Brain microvascular endothelial cell (primary cell): ENCODE results near the gene KHDRBS2.

Experiments
- DNase-seq: peaks from one replicate; pipeline ENCODE4 v3.0.0-alpha.2; 2020
- H3K27ac ChIP-seq: fragments of 250-450 bp; sonication (Bioruptor Pico); 2 replicates; pipeline ENCODE4 v1.5.1; 2020; ENCODE audit warnings: mild to moderate bottlenecking, moderate library complexity
- H3K27me3 ChIP-seq: fragments of 250-450 bp; sonication (Bioruptor Pico); replicated peaks from 2 replicates; pipeline ENCODE4 v1.5.1; 2020; ENCODE audit warnings: mild to moderate bottlenecking
- H3K36me3 ChIP-seq: fragments of 250-450 bp; sonication (Bioruptor Pico); replicated peaks from 2 replicates; pipeline ENCODE4 v1.5.1; 2020; ENCODE audit warnings: mild to moderate bottlenecking
- H3K4me3 ChIP-seq: 2 replicates; pipeline ENCODE4 v1.5.1; 2011; ENCODE audit warnings: low read depth, mild to moderate bottlenecking, control low read depth, low read length, moderate library complexity
- in situ Hi-C: cut with HindIII; loops from 2 replicates; pipeline ENCODE4 v1.10.0; 2017; ENCODE audit warnings: low sequenced_read_pairs, low pct_ligation_motif_present
- TF ChIP-seq, protein P1 (sequence below): IDR thresholded peaks from 2 replicates; pipeline ENCODE4 v1.5.1; 2011; ENCODE audit warnings: low read depth, mild to moderate bottlenecking, moderate library complexity, low read length, control low read depth, inconsistent platforms; ENCODE audit errors: missing control alignments

KHDRBS2 gene

DNA sequence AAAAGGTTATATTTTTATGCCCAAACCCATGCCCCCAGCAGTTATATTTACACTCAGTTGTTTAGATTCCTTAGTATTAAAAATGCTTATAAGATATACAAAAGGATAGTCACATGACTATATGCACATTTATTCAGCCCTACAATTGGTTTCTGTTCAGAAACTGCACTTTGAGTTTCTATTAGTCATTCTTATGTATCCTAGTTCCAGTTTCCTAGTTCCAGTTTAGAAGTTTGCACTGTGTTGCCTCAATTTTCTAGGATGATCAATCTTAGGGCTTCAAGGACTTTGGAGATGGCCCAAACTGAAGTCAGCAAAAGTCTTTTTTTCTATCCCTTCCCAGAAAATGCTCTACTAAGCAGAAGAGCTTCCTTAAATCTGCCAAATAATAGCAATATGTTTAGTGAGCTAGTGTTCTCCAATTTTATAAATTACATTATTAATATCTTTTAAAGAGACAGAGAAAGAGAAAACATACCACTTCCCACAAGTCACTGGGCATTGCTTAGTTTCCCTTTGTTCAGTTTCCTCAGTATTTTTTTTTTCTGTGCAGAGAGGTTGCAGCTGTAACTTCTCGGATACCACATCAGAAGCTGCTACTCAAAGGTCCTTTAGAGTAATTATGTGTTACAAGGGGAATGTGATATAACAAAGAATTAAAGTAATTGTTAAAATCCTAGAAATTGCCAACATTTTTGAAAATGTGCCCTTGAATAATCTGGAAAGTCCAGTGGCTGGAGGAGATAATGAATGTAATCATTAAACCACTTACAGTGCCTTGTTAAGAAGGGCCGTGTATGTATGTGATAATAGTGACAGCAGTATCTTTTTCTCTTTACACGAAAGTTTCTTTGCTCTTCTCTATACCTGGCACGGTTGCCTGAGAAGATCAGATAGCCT lies 138.8 kb downstream of the KHDRBS2 start:
- in situ Hi-C loops, result no loop called here

DNA sequence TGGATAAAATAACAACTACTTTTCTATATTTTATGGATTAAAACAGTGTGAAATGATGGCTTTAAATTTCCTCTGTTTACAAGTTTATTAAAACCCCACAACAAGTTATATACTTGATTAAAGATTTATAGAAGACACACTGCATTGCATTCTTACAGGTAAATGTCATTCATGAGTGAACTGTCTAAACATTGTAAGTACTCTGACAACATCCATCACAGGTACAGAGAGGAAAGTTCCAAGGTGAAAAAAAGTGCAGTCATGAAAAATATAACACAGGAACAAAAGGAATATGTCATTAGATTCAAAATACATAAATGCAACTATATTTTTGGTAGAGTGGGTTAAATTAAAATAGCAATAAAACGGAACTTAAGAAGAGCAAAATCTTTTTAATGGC lies 156.9 kb downstream of the KHDRBS2 start:
- H3K27me3 ChIP-seq, result no peaks in the 10 kb centered on the region
- H3K4me3 ChIP-seq, result no peak overlapping the region
- in situ Hi-C loops, result no loop called here
- no peak overlapping the region for H3K27ac ChIP-seq
- H3K36me3 ChIP-seq, result no peaks in the 10 kb centered on the region
- DNase-seq, result no peak
- TF ChIP-seq, protein P1, sequence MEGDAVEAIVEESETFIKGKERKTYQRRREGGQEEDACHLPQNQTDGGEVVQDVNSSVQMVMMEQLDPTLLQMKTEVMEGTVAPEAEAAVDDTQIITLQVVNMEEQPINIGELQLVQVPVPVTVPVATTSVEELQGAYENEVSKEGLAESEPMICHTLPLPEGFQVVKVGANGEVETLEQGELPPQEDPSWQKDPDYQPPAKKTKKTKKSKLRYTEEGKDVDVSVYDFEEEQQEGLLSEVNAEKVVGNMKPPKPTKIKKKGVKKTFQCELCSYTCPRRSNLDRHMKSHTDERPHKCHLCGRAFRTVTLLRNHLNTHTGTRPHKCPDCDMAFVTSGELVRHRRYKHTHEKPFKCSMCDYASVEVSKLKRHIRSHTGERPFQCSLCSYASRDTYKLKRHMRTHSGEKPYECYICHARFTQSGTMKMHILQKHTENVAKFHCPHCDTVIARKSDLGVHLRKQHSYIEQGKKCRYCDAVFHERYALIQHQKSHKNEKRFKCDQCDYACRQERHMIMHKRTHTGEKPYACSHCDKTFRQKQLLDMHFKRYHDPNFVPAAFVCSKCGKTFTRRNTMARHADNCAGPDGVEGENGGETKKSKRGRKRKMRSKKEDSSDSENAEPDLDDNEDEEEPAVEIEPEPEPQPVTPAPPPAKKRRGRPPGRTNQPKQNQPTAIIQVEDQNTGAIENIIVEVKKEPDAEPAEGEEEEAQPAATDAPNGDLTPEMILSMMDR, result no peak

More for the DNA sequence above, 138.8 kb downstream of the KHDRBS2 start:
- no peaks in the 10 kb centered on the region for H3K36me3 ChIP-seq
- H3K27me3 ChIP-seq, result no peaks in the 10 kb centered on the region
- no peak overlapping the region for H3K4me3 ChIP-seq
- no peak overlapping the region for H3K27ac ChIP-seq
- TF ChIP-seq, protein P1, result no peak
- no peak for DNase-seq

DNA sequence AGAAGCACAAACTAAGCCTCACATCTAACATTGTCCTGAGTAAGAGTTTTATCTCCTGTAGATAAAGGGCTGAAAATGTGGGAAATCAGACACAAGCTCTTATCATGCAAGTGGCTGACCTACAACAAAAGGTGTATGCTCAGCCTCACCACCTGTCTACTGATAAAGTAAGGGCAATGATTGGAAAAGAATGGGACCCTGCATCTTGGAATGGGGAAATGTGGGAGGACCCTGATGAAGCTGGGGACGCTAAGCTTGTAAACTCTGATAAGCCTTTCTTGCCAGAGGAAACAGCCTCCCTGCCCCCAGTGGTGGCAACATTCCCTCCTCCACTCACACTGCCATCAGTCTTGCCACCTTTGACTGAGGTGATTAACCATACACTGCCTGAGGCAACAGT lies 166.6 kb downstream of the KHDRBS2 start:
- H3K4me3 ChIP-seq, result no peak overlapping the region
- TF ChIP-seq, protein P1, result no peak
- H3K36me3 ChIP-seq, result no peaks in the 10 kb centered on the region
- no peak overlapping the region for H3K27ac ChIP-seq
- in situ Hi-C loops, result no loop called here
- no peaks in the 10 kb centered on the region for H3K27me3 ChIP-seq
- no peak for DNase-seq

DNA sequence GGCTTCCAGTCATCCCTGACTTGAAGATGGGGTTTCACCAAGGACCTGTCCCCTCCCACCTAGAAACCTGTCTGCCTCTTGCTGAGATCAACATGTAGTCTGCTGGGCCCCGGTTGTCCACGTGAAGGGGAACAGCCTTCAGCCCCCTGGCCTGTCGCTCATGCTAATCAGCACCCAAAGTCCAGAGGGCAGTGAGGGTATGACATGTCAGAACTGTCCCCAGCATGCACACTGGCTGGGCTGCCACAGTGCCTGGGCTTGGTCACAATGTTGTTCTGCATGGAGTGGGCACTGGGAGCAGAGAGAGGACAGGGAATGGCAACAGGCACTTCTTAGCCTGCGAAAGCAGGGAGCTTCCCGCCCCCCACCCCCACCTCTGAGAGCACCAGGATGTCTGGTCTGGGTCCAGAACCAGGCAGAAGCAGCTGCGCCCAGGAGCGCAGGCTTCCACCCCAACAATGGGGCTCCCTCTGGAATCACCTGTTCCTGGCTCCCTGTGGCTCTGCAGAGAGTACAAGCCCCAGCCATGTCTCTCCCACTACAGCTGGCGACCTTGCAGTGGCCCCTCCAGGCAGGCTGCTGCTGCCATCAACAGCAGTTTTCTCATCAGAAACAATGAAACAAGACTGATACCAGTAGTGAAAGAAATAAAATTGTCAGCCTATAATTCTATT lies 182.7 kb downstream of the KHDRBS2 start:
- in situ Hi-C loops, result no loop called here
- Histone ChIP-seq H3K4me3 (no peak overlapping the region), H3K27me3 (no peaks in the 10 kb centered on the region), H3K27ac (no peak overlapping the region), H3K36me3 (no peaks in the 10 kb centered on the region)
- TF ChIP-seq, protein P1, result no peak
- DNase-seq, result no peak

DNA sequence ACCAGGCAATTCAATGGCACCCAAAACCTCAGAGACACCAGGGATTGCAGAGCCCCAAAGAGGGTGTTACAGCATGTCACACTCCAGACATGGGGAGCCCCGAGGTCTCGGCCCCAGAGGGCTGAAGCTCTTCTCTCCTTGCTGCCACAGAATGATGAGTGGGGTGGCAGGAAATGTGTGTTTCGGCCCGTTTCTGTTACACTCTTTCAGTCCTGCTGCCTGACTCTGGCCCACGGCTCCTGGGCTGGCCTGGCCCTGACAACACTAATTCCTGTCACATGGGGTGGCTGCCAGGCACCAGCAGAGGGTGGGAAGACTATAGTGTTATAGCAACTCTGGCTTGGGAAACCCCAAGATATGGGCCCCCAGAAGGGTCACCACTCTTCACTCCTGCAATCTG lies 183.6 kb downstream of the KHDRBS2 start:
- H3K27me3 ChIP-seq, result no peaks in the 10 kb centered on the region
- in situ Hi-C loops, result no loop called here
- DNase-seq, result no peak
- H3K4me3 ChIP-seq, result no peak overlapping the region
- TF ChIP-seq, protein P1, result no peak
- H3K27ac ChIP-seq, result no peak overlapping the region
- no peaks in the 10 kb centered on the region for H3K36me3 ChIP-seq
